H7 (cell line): ENCODE results near the gene MYOD1. TPM values are rescaled to one million over a fixed set of nuclear protein-coding genes. Genes with fewer than 3 reads are reported as not detected.

Source experiments
- total RNA-seq: library from RNA; depleted of rRNA; stranded (reverse); fragments of >200 nt; shearing (Covaris generic); gene quantifications from 2 replicates; pipeline ENCODE4 v1.2.3, GENCODE V29; 2014; rRNA removed

Gene MYOD1
- total RNA-seq, 1 experiment from 2014 or later, result not detected

Other genes with a start within 250 kb of the MYOD1 start
- gene ABCC8, start 242.7 kb upstream of the MYOD1 start, total RNA-seq, result 0.15 and 0.55 TPM in 2 replicates
- 0.55 and 0.81 TPM in 2 replicates for gene USH1C, start 175.2 kb upstream of the MYOD1 start, total RNA-seq
- gene OTOG, start 172.3 kb upstream of the MYOD1 start, total RNA-seq, result 0.69 and 1.1 TPM in 2 replicates
- not detected in 2 replicates for gene KCNC1, start 15.2 kb downstream of the MYOD1 start, total RNA-seq